HUES6 (cell line): ENCODE measurements around the gene RMI2.
A peak's percentile ranks its signal among the peaks of the same experiment; 100 is the strongest.

Experiments
- H3K27ac ChIP-seq: 2 replicates; pipeline ENCODE4 v1.7.0; 2013; ENCODE audit warnings: low read depth, mild to moderate bottlenecking, low read length, inconsistent platforms
- H3K27me3 ChIP-seq: 2 replicates; pipeline ENCODE4 v1.6.1; 2013; ENCODE audit warnings: low read length; ENCODE audit not compliant: control insufficient read depth, insufficient read depth
- H3K36me3 ChIP-seq: 2 replicates; pipeline ENCODE4 v1.6.1; 2013; ENCODE audit warnings: low read length; ENCODE audit not compliant: control insufficient read depth, insufficient read depth
- H3K4me1 ChIP-seq: 2 replicates; pipeline ENCODE4 v1.6.1; 2013; ENCODE audit warnings: low read length; ENCODE audit not compliant: control insufficient read depth, insufficient read depth
- H3K4me3 ChIP-seq: 2 replicates; pipeline ENCODE4 v1.5.1; 2013; ENCODE audit warnings: low read depth, low read length
- H3K9ac ChIP-seq: one replicate; pipeline ENCODE4 v1.6.1; 2013; ENCODE audit warnings: mild to moderate bottlenecking, low read length
- H3K9me3 ChIP-seq: 2 replicates; pipeline ENCODE4 v1.6.1; 2013; ENCODE audit warnings: low read depth, low read length; ENCODE audit not compliant: control insufficient read depth, insufficient read depth

Gene RMI2

GRCh38 chr16:11301645-11302501, 43.4 kb upstream of the RMI2 start:
- Histone ChIP-seq H3K9me3 (no peaks in the 10 kb centered on the region), H3K27ac (no peak overlapping the region), H3K36me3 (no peaks in the 10 kb centered on the region), H3K9ac (no peak overlapping the region), H3K27me3 (no peaks in the 10 kb centered on the region), H3K4me1 (peaks cover 20% of the 10 kb centered on the region), H3K4me3 (no peak overlapping the region)

GRCh38 chr16:11302977-11303376, 42.3 kb upstream of the RMI2 start:
- no peaks in the 10 kb centered on the region for H3K36me3 ChIP-seq
- H3K9ac ChIP-seq = no peak overlapping the region
- no peaks in the 10 kb centered on the region for H3K27me3 ChIP-seq
- H3K4me1 ChIP-seq = peaks cover 10% of the 10 kb centered on the region
- H3K27ac ChIP-seq = no peak overlapping the region
- no peaks in the 10 kb centered on the region for H3K9me3 ChIP-seq
- no peak overlapping the region for H3K4me3 ChIP-seq

GRCh38 chr16:11303405-11304138, 41.7 kb upstream of the RMI2 start:
- Histone ChIP-seq H3K9me3 (no peaks in the 10 kb centered on the region), H3K36me3 (no peaks in the 10 kb centered on the region), H3K4me3 (no peak overlapping the region), H3K27ac (no peak overlapping the region), H3K27me3 (no peaks in the 10 kb centered on the region), H3K4me1 (peaks cover 12% of the 10 kb centered on the region; the same call in 1 of the 2 replicates), H3K9ac (no peak overlapping the region)

GRCh38 chr16:11306381-11306780, 38.9 kb upstream of the RMI2 start:
- peak overlapping the region; percentile 20 for H3K9ac ChIP-seq
- peaks cover 22% of the 10 kb centered on the region; the same call in 1 of the 2 replicates for H3K4me1 ChIP-seq
- no peaks in the 10 kb centered on the region for H3K36me3 ChIP-seq
- no peak overlapping the region for H3K4me3 ChIP-seq
- H3K27ac ChIP-seq = peak overlapping the region; percentile 29; the same call in 1 of the 2 replicates
- no peaks in the 10 kb centered on the region for H3K27me3 ChIP-seq
- H3K9me3 ChIP-seq = no peaks in the 10 kb centered on the region

- H3K27me3 ChIP-seq = no peaks in the 10 kb centered on the region
- H3K27ac ChIP-seq = peak overlapping the region; percentile 29; the same call in 1 of the 2 replicates
- H3K9ac ChIP-seq = peak overlapping the region; percentile 20
- H3K36me3 ChIP-seq = no peaks in the 10 kb centered on the region
- peaks cover 26% of the 10 kb centered on the region; the same call in 1 of the 2 replicates for H3K4me1 ChIP-seq
- H3K4me3 ChIP-seq = no peak overlapping the region
- no peaks in the 10 kb centered on the region for H3K9me3 ChIP-seq
Measured at GRCh38 chr16:11306997-11307638, 38.1 kb upstream of the RMI2 start.

DNA sequence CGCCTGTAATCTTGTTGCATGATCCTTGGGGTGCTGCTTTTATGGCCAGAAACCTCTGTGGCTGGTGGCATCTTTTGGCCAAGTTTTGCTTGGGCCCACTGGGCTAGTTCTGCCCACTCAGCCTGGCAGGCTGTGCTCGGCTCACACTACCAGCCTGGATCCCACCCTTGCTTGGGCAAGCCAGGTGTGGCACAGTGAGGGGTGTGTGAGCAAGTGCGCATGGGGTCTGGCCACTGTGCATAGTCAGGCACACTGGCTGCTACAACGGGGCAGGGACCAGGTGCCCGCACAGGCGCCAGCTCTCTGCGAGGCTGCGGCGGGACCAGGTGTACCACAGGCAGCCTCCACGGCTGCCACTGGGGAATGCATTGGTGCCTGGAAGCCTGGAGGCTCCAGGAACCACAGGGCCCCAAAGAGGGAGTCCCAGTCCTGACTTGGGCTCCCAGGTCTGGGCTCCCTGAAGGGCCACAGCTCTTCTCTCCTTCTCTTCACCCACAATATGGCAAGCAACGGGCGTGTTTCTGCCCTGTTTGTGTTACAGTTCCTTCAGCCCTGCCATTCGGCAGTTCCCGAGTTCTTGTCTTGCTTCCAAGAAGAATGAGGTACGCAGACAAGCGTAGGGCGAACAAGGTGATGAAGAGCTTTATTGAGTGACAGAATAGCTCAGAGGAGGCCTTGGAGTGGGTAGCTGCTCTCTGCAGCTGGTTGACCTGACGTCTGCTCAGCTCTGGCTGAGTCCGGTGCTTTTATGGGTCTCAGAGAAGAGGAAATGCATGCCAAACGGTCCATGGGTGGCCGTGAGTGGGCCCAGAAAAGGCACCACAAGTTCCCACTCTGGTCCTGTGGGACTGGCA, 37.4 kb upstream of the RMI2 start:
- Histone ChIP-seq H3K4me3 (no peak overlapping the region), H3K9ac (no peak overlapping the region), H3K9me3 (no peaks in the 10 kb centered on the region), H3K4me1 (peaks cover 32% of the 10 kb centered on the region), H3K27ac (no peak overlapping the region), H3K27me3 (no peaks in the 10 kb centered on the region), H3K36me3 (no peaks in the 10 kb centered on the region)

- Histone ChIP-seq H3K9ac (no peak overlapping the region), H3K9me3 (no peaks in the 10 kb centered on the region), H3K36me3 (no peaks in the 10 kb centered on the region), H3K27ac (no peak overlapping the region), H3K4me3 (no peak overlapping the region), H3K4me1 (peaks cover 40% of the 10 kb centered on the region), H3K27me3 (no peaks in the 10 kb centered on the region)
Measured at GRCh38 chr16:11308493-11309283, 36.6 kb upstream of the RMI2 start.

DNA sequence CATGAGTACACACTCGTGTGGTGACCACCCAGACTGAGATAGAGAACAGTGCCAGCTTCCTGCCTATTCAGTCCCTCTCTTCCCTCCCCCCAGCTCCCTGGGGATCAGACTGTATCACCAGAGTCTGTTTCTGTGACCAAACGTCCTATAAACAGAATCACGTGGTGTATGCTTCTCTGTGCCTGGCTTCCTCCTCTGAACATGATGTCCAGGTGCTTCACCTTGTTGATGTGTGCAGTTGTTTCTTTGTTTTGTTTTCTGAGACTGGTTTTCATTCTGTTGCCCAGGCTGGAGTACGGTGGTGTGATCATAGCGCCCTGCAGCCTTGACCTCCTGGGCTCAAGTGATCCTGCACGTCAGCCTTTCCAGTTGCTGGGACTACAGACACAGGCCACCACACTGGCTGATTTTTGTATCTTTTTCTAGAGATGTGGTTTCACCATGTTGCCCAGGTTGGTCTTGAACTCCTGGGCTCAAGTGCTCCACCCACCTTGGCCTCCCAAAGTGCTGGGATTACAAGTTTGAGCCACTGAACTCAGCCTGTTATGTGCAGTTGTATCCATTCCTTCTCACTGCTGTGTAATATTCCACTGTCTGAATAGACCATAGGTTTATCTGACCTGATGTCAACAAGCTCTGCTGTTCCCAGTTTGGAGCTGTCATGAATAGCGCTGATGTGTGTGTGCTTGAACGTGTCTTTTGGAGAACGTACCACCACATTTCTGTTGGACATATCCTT, 35.2 kb upstream of the RMI2 start:
- Histone ChIP-seq H3K4me3 (no peak overlapping the region), H3K36me3 (no peaks in the 10 kb centered on the region), H3K9me3 (no peaks in the 10 kb centered on the region), H3K27me3 (no peaks in the 10 kb centered on the region), H3K4me1 (peaks cover 54% of the 10 kb centered on the region), H3K27ac (no peak overlapping the region), H3K9ac (no peak overlapping the region)

- Histone ChIP-seq H3K27ac (no peak overlapping the region), H3K4me3 (no peak overlapping the region), H3K36me3 (no peaks in the 10 kb centered on the region), H3K27me3 (no peaks in the 10 kb centered on the region), H3K4me1 (peaks cover 57% of the 10 kb centered on the region), H3K9ac (no peak overlapping the region), H3K9me3 (no peaks in the 10 kb centered on the region)
Measured at GRCh38 chr16:11310634-11310977, 34.7 kb upstream of the RMI2 start.
